Esophagus muscularis mucosa (tissue), 3 donors: ENCODE data around the gene IGHMBP2.

Experiments used
- CTCF ChIP-seq, 3 experiments: fragments of 200-600 bp in 2 of 3; fragments of 450-650 bp in 1 of 3; sonication (generic) in 2 of 3; IDR thresholded peaks; one replicate each; pipeline ENCODE4 v1.5.1; 2017 to 2019; ENCODE audit warnings: antibody characterized with exemption in 3 of 3, mild to moderate bottlenecking in 2 of 3, moderate library complexity in 1 of 3
- POLR2A ChIP-seq: fragments of 450-650 bp; IDR thresholded peaks from one replicate; pipeline ENCODE4 v1.6.1; 2017; ENCODE audit warnings: antibody characterized with exemption, moderate library complexity, mild to moderate bottlenecking, low read depth

- TF ChIP-seq CTCF (IDR thresholded peaks at IDR 0.05): no peak
- TF ChIP-seq POLR2A: no peak
Observed at GRCh38 chr11:68950762-68951161, 47.1 kb downstream of the IGHMBP2 start.
